ENCODE data around the gene CCDC8. TPM values are rescaled to one million over a fixed set of nuclear protein-coding genes. Genes with fewer than 3 reads are reported as not detected.

The CCDC8 gene
- total RNA-seq, 4 donors from 2014 or later, result 0.49 to 3.6 (median 2.4) TPM

- TF ChIP-seq, protein P1, sequence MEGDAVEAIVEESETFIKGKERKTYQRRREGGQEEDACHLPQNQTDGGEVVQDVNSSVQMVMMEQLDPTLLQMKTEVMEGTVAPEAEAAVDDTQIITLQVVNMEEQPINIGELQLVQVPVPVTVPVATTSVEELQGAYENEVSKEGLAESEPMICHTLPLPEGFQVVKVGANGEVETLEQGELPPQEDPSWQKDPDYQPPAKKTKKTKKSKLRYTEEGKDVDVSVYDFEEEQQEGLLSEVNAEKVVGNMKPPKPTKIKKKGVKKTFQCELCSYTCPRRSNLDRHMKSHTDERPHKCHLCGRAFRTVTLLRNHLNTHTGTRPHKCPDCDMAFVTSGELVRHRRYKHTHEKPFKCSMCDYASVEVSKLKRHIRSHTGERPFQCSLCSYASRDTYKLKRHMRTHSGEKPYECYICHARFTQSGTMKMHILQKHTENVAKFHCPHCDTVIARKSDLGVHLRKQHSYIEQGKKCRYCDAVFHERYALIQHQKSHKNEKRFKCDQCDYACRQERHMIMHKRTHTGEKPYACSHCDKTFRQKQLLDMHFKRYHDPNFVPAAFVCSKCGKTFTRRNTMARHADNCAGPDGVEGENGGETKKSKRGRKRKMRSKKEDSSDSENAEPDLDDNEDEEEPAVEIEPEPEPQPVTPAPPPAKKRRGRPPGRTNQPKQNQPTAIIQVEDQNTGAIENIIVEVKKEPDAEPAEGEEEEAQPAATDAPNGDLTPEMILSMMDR (IDR thresholded peaks at IDR 0.05; ENCODE audit: low read depth), result no peak
Measured at GRCh38 chr19:46411925-46412649, 1.3 kb downstream of the CCDC8 start.

- TF ChIP-seq, protein P1 (IDR thresholded peaks at IDR 0.05; ENCODE audit: low read depth), result no peak
Measured at GRCh38 chr19:46411088-46411924, 2.1 kb downstream of the CCDC8 start.

GRCh38 chr19:46410205-46411087, 2.9 kb downstream of the CCDC8 start:
- TF ChIP-seq, protein P1 (IDR thresholded peaks at IDR 0.05; ENCODE audit: low read depth), result no peak

- TF ChIP-seq, protein P1 (IDR thresholded peaks at IDR 0.05; ENCODE audit: low read depth), result no peak
Measured at GRCh38 chr19:46409191-46409590, 4.2 kb downstream of the CCDC8 start.

- TF ChIP-seq, protein P1 (IDR thresholded peaks at IDR 0.05; ENCODE audit: low read depth), result no peak
Measured at GRCh38 chr19:46408664-46409039, 4.7 kb downstream of the CCDC8 start.

DNA sequence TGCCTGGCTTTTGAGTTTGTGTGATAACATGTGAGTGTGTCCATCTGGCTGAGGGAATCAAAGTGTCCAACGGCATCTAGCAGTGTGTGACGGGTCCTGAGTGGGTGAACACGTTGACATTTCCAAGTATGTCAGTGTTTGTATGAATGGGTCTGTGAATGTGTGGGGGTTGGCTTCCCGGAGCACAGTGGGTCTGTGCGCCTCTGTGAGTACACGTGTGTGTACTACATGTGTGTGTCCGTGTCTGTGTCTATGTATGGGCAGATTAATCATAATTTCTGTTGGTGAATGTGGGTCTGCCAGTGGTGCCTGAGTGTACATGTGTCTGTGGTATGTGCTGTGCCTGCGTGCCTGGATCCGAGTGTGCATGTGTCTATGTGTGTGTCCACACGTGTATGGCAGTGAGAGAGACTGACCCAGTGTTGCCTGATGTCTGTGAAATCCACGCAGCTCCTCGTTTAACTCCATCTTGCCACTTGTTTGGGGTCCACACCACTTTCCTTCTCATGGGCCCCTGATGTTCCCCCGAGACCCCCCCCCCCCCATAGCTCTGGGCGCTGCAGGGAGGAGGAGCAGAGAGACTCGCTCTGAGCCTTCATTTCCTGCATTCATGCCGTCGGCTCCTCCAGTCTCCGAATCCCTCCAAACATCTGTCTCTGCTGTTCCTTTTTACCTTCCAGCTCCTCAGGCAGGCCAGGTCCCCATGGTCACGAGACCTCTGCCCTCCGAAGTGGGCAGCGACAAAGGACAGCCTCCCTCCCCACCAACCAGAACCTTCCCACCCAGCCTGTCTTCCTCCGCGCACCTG, 5.3 kb downstream of the CCDC8 start:
- TF ChIP-seq, protein P1 (IDR thresholded peaks at IDR 0.05; ENCODE audit: low read depth), result no peak
